GM21515 (cell line): Measurements from ENCODE around the gene SERPINA9.

Experiments used
- ATAC-seq: cut with Tn5 transposase; IDR thresholded peaks from one replicate; pipeline ENCODE4 v1.9.1; 2021; ENCODE audit not compliant: unreplicated experiment

SERPINA9 gene

DNA sequence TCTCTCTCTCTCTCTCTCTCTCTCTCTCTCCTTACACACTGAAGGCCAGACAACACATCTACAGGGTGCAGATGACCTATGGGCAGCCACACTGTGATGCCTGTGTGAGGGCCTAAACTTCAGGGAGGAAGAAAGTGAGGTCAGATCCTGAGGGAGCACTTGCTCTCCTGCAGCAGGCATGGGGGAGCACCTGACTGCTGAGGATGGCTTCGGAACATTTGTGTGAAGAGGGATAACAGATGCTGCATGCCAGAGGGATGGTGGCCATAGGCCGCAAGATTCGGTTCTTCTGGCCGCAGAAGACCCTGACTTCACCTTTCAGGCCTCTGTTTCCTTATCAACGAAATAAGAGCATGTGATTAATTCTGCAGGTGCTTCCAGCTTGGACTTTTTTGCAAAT, 11.7 kb downstream of the SERPINA9 start:
- ATAC-seq: no peak

DNA sequence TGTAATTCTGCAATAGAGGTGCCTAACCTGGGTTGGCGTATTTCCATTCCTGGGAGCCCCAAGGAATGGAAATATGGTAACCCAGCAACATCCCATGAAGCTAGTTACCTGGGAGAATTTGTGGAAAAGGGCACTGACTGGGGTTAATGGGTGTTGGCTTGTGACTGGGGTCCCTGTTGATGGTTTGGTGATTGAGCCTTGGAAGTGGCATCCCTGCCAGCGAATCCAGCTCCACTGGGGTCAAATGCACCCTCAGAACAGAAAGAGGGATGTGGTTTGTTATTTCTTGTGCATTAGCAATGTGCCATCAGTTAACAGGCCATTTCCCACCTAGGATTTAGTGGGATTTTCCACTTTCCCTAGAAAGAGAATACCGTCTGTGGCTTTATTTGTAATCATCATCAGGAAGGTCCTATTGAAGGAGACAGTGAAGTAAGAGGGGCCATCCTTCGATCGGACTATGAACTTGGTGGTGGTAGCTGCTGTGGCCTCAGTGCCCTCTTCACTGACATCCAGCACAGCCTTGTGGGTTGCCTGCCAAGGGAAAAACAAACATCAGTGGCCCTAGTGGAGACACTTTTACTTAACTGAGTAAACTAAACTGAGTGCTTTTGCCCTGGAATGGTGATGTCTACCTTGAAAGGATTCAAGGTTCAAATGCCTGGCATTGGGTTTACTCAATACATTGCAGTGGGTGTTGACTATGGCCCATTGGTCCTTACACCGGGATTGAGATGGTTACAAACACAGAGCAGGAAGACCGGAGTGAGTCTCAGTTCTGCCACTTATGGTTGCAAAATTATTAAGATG, 13.0 kb downstream of the SERPINA9 start:
- no peak for ATAC-seq

- ATAC-seq: no peak
These were observed 13.8 kb downstream of the SERPINA9 start for GRCh38 chr14:94462219-94462551.

GRCh38 chr14:94461526-94462218, 14.3 kb downstream of the SERPINA9 start:
- no peak for ATAC-seq

GRCh38 chr14:94460631-94461416, 15.2 kb downstream of the SERPINA9 start:
- no peak for ATAC-seq

GRCh38 chr14:94458558-94459205, 17.3 kb downstream of the SERPINA9 start:
- ATAC-seq: no peak

DNA sequence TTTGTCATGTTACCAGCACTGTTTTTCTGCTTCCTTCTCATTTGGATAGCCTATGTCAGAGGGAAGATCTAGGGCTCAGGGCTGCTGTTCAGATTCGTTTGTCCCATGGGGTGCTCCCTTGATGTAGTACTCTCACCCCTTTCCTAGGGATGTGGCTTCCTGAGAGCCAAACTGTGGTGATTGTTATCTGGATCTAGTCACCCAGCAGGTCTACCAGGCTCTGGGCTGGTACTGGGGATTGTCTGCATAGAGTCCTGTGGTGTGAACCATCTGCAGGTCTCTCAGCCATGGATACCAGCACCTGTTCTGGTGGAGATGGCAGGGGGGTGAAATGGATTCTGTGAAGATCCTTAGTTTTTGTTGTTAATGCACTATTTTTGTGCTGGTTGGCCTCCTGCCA, 17.9 kb downstream of the SERPINA9 start:
- no peak for ATAC-seq

DNA sequence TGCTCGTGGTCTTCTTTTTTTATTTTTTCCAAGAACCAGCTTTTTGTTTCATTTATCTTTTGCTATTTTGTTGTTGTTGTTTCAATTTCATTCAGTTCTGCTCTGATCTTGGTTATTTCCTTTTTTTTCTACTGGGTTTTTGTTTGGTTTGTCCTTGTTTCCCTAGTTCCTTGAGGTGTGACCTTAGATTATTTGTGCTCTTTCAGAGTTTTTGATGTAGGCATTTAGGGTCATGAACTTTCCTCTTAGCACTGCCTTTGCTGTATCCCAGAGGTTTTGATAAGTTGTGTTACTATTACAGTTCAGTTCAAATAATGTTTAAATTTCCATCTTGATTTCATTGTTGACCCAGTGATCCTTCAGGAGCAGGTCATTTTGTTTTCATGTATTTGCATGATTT, 20.1 kb downstream of the SERPINA9 start:
- ATAC-seq: no peak

DNA sequence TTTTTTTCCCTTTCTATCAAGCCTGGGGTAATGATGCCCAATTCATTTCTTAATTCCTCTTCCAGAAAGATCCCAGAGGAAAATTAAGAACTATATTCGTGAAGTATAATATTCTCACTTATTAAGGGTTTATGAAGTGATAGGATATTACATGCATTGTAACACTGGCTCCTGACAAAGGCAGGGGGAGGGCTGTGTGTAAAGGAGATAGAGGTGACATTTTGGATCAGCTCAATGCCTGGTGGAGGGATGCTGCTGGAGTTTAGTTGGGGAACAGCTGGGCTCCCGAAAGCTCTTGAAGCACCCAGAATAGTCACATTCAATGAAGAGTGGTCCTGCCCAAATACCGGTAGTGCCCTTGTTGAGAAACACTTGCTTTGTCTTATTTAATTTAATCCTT, 24.2 kb downstream of the SERPINA9 start:
- no peak for ATAC-seq

- no peak for ATAC-seq
These were observed 24.8 kb downstream of the SERPINA9 start for GRCh38 chr14:94451091-94451771.

GRCh38 chr14:94450722-94451090, 25.3 kb downstream of the SERPINA9 start:
- no peak for ATAC-seq

- no peak for ATAC-seq
These were observed 26.1 kb downstream of the SERPINA9 start for GRCh38 chr14:94449930-94450329.

- ATAC-seq: no peak
These were observed 27.8 kb downstream of the SERPINA9 start for GRCh38 chr14:94448071-94448808.

DNA sequence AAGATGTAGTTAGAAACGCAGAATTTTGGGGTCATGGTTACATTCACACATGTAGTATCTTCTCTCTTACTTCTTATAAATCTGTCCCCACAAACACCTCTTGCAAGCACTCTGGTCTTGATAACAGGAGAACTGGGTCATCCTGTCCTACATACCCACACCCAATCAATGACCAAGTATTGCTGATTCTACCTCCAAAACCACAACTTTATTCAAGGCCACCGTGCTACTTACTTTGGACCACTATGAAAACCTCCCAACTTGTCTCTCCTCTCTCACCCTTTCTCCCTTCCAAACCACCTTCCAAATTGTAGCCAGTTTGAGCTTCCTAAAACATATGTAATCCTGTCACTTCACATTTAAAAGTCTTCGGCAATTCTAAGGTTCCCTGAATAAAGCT, 28.8 kb downstream of the SERPINA9 start:
- no peak for ATAC-seq

DNA sequence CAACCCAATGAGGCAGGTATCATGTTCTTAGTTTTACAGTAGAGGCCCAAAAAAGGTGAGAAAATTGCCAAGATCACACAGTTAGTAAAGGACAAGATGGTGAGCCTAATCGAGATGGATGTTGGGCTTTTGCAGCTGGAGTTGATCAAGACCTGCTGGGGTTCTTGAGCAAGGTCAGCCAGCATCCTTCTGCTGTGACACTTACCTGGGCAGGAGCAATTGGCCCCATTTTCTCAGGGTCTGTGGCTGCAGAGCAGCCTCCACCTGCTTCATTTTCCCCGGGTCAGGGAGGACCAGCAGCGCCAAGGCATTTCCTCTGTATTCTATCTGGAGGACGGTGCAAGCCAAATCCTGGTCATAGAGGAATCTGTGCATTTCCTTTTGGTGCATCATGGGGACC, 29.9 kb downstream of the SERPINA9 start:
- ATAC-seq: no peak

DNA sequence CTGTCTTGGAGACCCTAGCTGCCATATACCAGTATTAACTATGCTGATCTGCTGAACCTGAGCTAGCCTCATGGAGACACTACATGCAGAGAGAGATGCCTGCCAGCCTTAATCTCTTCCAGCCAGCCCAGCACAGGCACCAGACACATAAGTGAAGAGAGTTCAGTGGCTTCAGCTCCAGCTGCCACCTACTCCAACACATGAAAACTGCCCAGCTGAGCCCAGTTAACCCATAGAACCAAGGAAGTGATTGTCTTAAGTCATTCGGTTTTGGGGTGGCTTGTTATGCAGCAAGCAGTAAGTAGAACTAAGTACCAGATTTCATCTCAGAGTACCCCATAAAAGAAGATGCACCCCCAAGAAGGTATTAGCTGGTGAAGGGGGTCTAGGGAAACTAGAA, 31.0 kb downstream of the SERPINA9 start:
- ATAC-seq: no peak

- no peak for ATAC-seq
These were observed 34.3 kb downstream of the SERPINA9 start for GRCh38 chr14:94441531-94442205.

DNA sequence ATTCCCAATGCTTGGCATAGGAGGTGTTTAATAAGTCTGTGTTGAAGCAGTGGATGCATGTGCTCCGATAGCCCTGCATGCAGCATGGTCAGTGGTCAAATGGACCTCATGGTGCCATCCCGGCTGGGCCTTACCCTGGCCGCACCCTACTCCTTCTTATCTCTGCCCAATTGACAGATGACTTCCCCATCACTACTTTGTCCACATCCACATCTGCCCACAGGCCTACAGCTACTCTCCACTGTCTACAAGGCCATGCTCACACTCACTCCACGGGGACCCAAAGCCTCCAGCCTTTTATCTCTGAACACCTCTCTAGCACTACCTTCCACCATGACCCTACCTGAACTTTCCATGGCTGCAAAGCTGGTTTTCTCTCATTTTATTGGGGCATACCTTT, 34.9 kb downstream of the SERPINA9 start:
- no peak for ATAC-seq

DNA sequence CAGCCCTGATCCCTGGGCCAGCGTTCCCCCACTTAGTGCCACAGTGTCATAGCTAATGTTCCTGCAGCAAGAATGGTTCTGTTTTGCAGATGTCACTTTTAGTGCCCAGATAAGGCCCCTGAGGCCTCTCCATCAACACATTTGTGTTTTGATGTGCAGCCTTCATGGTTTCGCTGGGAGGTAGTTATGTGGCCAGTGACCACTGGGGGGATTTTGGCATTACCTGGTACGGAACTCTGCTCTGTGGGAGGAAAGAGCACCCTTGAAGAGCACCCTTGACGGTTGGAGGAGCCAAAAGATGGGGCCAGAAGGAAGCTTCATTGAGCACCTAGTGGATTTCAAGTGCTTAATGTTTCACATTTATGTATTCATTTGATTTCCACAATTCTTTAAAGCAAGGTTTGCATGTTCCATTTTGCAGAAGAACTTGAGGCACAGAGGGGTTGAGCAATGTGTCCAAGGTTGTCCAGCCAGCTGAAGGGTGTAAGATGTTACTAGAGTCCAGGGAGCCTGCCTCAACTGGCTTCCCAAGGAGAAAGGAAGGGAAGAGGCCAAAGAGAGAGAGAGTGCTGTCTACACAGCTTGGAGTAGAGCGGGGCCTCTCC, 36.4 kb downstream of the SERPINA9 start:
- no peak for ATAC-seq
